B cell (primary cell): ENCODE data around the gene GPR35. TPM values are rescaled to one million over a fixed set of nuclear protein-coding genes. Genes with fewer than 3 reads are reported as not detected.

ENCODE experiments used
- ATAC-seq: fragments of 200-7000 bp; cut with Tn5 transposase; one replicate; pipeline ENCODE4 v1.10.0; 2021; ENCODE audit warnings: low read depth, mild to moderate bottlenecking, moderate number of reproducible peaks, moderate library complexity
- CTCF ChIA-PET: fragments of 350-600 bp; sonication (Branson Sonifier 250); formaldehyde crosslinking; loops from one replicate; lab custom pipeline; 2021; ENCODE audit warnings: antibody characterized with exemption, inconsistent platforms; lab: Charles Lee
- POLR2A ChIA-PET: fragments of 350-600 bp; sonication (Branson Sonifier 250); formaldehyde crosslinking; loops from one replicate; lab custom pipeline; 2021; ENCODE audit warnings: antibody characterized with exemption; lab: Charles Lee
- DNase-seq: peaks from one replicate; pipeline ENCODE4 v3.0.0; 2013
- H2AFZ ChIP-seq: 2 replicates; pipeline ENCODE4 v1.6.1; 2012; ENCODE audit warnings: mild to moderate bottlenecking, low read depth, low read length; ENCODE audit not compliant: insufficient read depth, poor library complexity, severe bottlenecking
- H3K27ac ChIP-seq, 2 donors: 1 replicate in 1 of 2; 2 replicates in 1 of 2; pipeline ENCODE4 v1.5.1; 2012 to 2013; ENCODE audit warnings: low read length in 2 of 2, mild to moderate bottlenecking in 2 of 2, moderate library complexity in 1 of 2
- H3K27me3 ChIP-seq, 4 experiments: fragments of 200-600 bp in 1 of 4; sonication (generic) in 1 of 4; replicated peaks in 1 of 4; 1 replicate in 2 of 4; 2 replicates in 2 of 4; pipeline versions ENCODE4 v1.6.1 to v1.7.0; 2013 to 2016; ENCODE audit warnings: low read length in 3 of 4, mild to moderate bottlenecking in 2 of 4, mixed read lengths in 1 of 4, moderate library complexity in 1 of 4; ENCODE audit not compliant: insufficient read depth in 4 of 4, control insufficient read depth in 3 of 4; ENCODE audit errors: control extremely low read depth in 1 of 4
- H3K36me3 ChIP-seq, 2 experiments: replicated peaks in 1 of 2; 1 replicate in 1 of 2; 2 replicates in 1 of 2; pipeline versions ENCODE4 v1.6.1 to v1.7.1; 2013; ENCODE audit warnings: low read length in 1 of 2; ENCODE audit not compliant: insufficient read depth in 2 of 2, control insufficient read depth in 1 of 2; ENCODE audit errors: control extremely low read depth in 1 of 2, extremely low read depth in 1 of 2
- H3K4me1 ChIP-seq, 2 donors: fragments of 200-600 bp in 1 of 2; sonication (generic) in 1 of 2; 1 replicate in 1 of 2; 2 replicates in 1 of 2; pipeline versions ENCODE4 v1.5.1 to v1.6.1; 2013 to 2017; ENCODE audit warnings: low read length in 2 of 2; ENCODE audit not compliant: control insufficient read depth in 2 of 2, insufficient read depth in 2 of 2
- H3K4me2 ChIP-seq: replicated peaks from 2 replicates; pipeline ENCODE3; 2012; ENCODE audit warnings: mild to moderate bottlenecking, low read depth, low read length; ENCODE audit not compliant: poor library complexity, severe bottlenecking
- H3K4me3 ChIP-seq, 5 experiments: fragments of 200-600 bp in 1 of 5; sonication (generic) in 1 of 5; 1 replicate in 3 of 5; 2 replicates in 2 of 5; pipeline versions ENCODE4 v1.5.1 to v1.7.0; 2011 to 2016; ENCODE audit warnings: low read length in 4 of 5, mild to moderate bottlenecking in 4 of 5, low read depth in 2 of 5, control low read depth in 1 of 5, moderate library complexity in 1 of 5; ENCODE audit not compliant: insufficient read depth in 1 of 5; ENCODE audit errors: control extremely low read depth in 1 of 5, extremely low read depth in 1 of 5
- H3K79me2 ChIP-seq: fragments of 200-600 bp; sonication (generic); one replicate; pipeline ENCODE4 v1.6.0; 2016; ENCODE audit warnings: low read length; ENCODE audit not compliant: control insufficient read depth, insufficient read depth
- H3K9ac ChIP-seq: fragments of 200-600 bp; sonication (generic); 2 replicates; pipeline ENCODE4 v1.6.1; 2017; ENCODE audit warnings: mild to moderate bottlenecking, low read length, moderate library complexity
- H3K9me3 ChIP-seq, 3 donors: one replicate each; pipeline versions ENCODE4 v1.6.1 to v1.7.1; 2013; ENCODE audit warnings: low read length in 2 of 3; ENCODE audit not compliant: control insufficient read depth in 2 of 3, insufficient read depth in 1 of 3; ENCODE audit errors: control extremely low read depth in 1 of 3
- H4K20me1 ChIP-seq: 2 replicates; pipeline ENCODE4 v1.6.0; 2012; ENCODE audit warnings: mild to moderate bottlenecking, low read length; ENCODE audit not compliant: insufficient read depth, control insufficient read depth, poor library complexity, severe bottlenecking
- H3K27ac Mint-ChIP-seq: one replicate; pipeline ENCODE4 v1.8.0; 2021; ENCODE audit warnings: mixed read lengths
- H3K27me3 Mint-ChIP-seq: one replicate; pipeline ENCODE4 v1.8.0; 2021; ENCODE audit warnings: mixed read lengths
- H3K4me1 Mint-ChIP-seq: one replicate; pipeline ENCODE4 v1.8.0; 2021; ENCODE audit warnings: mixed read lengths
- H3K4me3 Mint-ChIP-seq: one replicate; pipeline ENCODE4 v1.8.0; 2021; ENCODE audit warnings: mixed read lengths
- H3K9me3 Mint-ChIP-seq: one replicate; pipeline ENCODE4 v1.8.0; 2022; ENCODE audit warnings: mixed read lengths; ENCODE audit not compliant: insufficient read depth
- EZH2 ChIP-seq: IDR thresholded peaks from 2 replicates; pipeline ENCODE4 v1.6.1; 2012; ENCODE audit warnings: borderline replicate concordance, low read depth, mild to moderate bottlenecking, moderate library complexity, low read length; ENCODE audit not compliant: insufficient read depth, poor library complexity, severe bottlenecking
- WGBS: methylation state at CpG from one replicate; pipeline ENCODE4 v1.1.5; 2013; ENCODE audit warnings: missing lambda C conversion rate; ENCODE audit not compliant: insufficient coverage; 5-methylcytosine and 5-hydroxymethylcytosine counted together
- intact Hi-C: fragments of 100-400 bp; cut with micrococcal nuclease; formaldehyde crosslinking; loops from one replicate; pipeline ENCODE4 v1.10.0; 2022
- polyA plus RNA-seq: library from polyadenylated mRNA; depleted of rRNA; stranded (reverse); fragments of >200 nt; gene quantifications from 2 replicates; pipeline ENCODE4 v1.2.3, GENCODE V29; 2012
- total RNA-seq, 2 donors: library from RNA; stranded (reverse); fragments of 120-200 nt in 1 of 2; gene quantifications; 1 replicate in 1 of 2; 2 replicates in 1 of 2; pipeline versions ENCODE4 v1.2.3 to v1.2.4, GENCODE V29; 2013 to 2022
- TF ChIP-seq, protein P1 (sequence below): fragments of 200-600 bp; IDR thresholded peaks from one replicate; pipeline ENCODE4 v1.8.0; 2022; ENCODE audit warnings: antibody characterized with exemption, mild to moderate bottlenecking

The GPR35 gene
- total and polyA plus RNA-seq, 2 donors (not counting 1 experiment from before 2014, with no cell fraction given): 1.8 to 9.6 TPM

DNA sequence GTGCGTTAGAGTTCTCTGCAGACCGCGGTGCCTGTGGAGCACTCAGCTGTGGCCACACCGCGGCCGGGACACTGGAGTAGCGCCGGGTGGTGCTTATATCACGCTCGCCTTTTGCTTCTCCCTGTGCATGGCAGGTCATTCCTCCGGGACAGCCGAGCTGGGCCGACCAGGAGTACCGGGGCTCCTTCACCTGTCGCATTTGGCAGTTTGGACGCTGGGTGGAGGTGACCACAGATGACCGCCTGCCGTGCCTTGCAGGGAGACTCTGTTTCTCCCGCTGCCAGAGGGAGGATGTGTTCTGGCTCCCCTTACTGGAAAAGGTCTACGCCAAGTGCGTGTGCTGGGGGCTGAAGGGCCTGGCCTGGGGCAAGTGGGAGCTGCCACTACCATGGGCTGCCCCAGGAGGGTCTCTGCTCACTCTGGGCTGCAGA, 34.6 kb upstream of the GPR35 start:
- Mint-ChIP-seq H3K4me3 (no peak overlapping the region), H3K27ac (no peak overlapping the region), H3K9me3 (no peaks in the 10 kb centered on the region), H3K27me3 (no peaks in the 10 kb centered on the region), H3K4me1 (peaks cover 22% of the 10 kb centered on the region)
- WGBS: 97% methylated on average over 21 of the region's 21 CpGs
- no peak for ATAC-seq
- Histone ChIP-seq H3K36me3 (peaks cover 0 to 27% of the 10 kb centered on the region in 2 experiments), H3K4me2 (no peak overlapping the region), H4K20me1 (peaks cover 88% of the 10 kb centered on the region), H3K4me1 (peaks cover 16% of the 10 kb centered on the region in 2 donors), H3K9ac (no peak overlapping the region), H3K9me3 (no peaks in the 10 kb centered on the region), H3K27ac (no peak overlapping the region), H3K4me3 (no peak overlapping the region), H3K79me2 (peaks cover 85% of the 10 kb centered on the region), H2AFZ (no peak overlapping the region), H3K27me3 (no peaks in the 10 kb centered on the region)
- CTCF ChIA-PET: no interaction called here
- DNase-seq: no peak
- TF ChIP-seq, protein P1, sequence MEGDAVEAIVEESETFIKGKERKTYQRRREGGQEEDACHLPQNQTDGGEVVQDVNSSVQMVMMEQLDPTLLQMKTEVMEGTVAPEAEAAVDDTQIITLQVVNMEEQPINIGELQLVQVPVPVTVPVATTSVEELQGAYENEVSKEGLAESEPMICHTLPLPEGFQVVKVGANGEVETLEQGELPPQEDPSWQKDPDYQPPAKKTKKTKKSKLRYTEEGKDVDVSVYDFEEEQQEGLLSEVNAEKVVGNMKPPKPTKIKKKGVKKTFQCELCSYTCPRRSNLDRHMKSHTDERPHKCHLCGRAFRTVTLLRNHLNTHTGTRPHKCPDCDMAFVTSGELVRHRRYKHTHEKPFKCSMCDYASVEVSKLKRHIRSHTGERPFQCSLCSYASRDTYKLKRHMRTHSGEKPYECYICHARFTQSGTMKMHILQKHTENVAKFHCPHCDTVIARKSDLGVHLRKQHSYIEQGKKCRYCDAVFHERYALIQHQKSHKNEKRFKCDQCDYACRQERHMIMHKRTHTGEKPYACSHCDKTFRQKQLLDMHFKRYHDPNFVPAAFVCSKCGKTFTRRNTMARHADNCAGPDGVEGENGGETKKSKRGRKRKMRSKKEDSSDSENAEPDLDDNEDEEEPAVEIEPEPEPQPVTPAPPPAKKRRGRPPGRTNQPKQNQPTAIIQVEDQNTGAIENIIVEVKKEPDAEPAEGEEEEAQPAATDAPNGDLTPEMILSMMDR: no peak
- TF ChIP-seq EZH2: no peak
- POLR2A ChIA-PET: no interaction called here
- intact Hi-C loops: no loop called here

DNA sequence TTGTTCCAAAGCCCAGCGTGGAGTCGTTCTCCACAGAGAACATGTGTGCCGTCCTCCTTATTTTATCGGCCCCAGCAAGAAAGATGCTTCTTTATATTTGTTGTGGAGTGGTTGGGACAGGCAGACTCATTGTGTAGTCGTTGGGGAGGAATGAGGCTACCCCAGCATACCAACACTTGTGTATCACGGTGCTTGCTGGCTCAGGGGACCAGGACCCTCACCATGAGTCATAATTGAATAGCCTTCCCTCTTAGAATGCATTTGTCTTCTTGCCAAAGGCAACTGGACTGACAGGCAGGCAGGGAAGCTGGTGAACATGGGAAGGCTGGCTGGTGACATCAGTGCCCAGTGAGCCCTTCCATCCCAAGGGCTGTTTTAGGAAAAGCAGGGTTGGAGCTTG, 34.1 kb upstream of the GPR35 start:
- TF ChIP-seq, protein P1: no peak
- TF ChIP-seq EZH2: no peak
- no peak overlapping the region for H3K4me3 ChIP-seq
- no peak for ATAC-seq
- no peaks in the 10 kb centered on the region for H3K27me3 Mint-ChIP-seq
- H2AFZ ChIP-seq: no peak overlapping the region
- peaks cover 18% of the 10 kb centered on the region for H3K4me1 Mint-ChIP-seq
- POLR2A ChIA-PET: no interaction called here
- H3K36me3 ChIP-seq: peaks cover 0 to 32% of the 10 kb centered on the region in 2 experiments
- CTCF ChIA-PET: no interaction called here
- DNase-seq: no peak
- H3K27ac Mint-ChIP-seq: no peak overlapping the region
- intact Hi-C loops: no loop called here
- H3K4me1 ChIP-seq: peaks cover 15% of the 10 kb centered on the region in 2 donors
- no peak overlapping the region for H3K9ac ChIP-seq
- 96% methylated on average over 5 of the region's 6 CpGs for WGBS
- no peaks in the 10 kb centered on the region for H3K9me3 Mint-ChIP-seq
- peaks cover 81% of the 10 kb centered on the region for H3K79me2 ChIP-seq
- no peak overlapping the region for H3K4me3 Mint-ChIP-seq
- no peak overlapping the region for H3K27ac ChIP-seq
- no peaks in the 10 kb centered on the region for H3K9me3 ChIP-seq
- no peaks in the 10 kb centered on the region for H3K27me3 ChIP-seq
- peaks cover 90% of the 10 kb centered on the region for H4K20me1 ChIP-seq
- H3K4me2 ChIP-seq: no peak overlapping the region
